SH-SY5Y (cell line): ENCODE results near the gene TVP23A.

ENCODE experiments used
- GATA2 ChIP-seq: IDR thresholded peaks from 2 replicates; pipeline ENCODE4 v1.6.1; 2011; ENCODE audit warnings: mild to moderate bottlenecking, low read depth, low read length
- GATA3 ChIP-seq: IDR thresholded peaks from 2 replicates; pipeline ENCODE4 v1.6.1; 2011; ENCODE audit warnings: low read depth, mild to moderate bottlenecking, low read length, moderate library complexity

- no peak for TF ChIP-seq GATA2
- TF ChIP-seq GATA3: no peak
These were observed 17.7 kb upstream of the TVP23A start for GRCh38 chr16:10836174-10836853.
